K562 (cell line): ENCODE measurements around the gene ACAP2. TPM values are rescaled to one million over a fixed set of nuclear protein-coding genes. Genes with fewer than 3 reads are reported as not detected.

ENCODE experiments used
- BCL6 ChIP-seq: fragments of 250-450 bp; sonication (Bioruptor Pico); IDR thresholded peaks from 2 replicates; pipeline ENCODE4 v1.4.0; 2020
- BRF1 ChIP-seq: IDR thresholded peaks from 3 replicates; pipeline ENCODE4 v1.6.1; 2011; ENCODE audit warnings: borderline replicate concordance, mild to moderate bottlenecking; ENCODE audit not compliant: insufficient read length; ENCODE audit errors: extremely low read depth
- CBFA2T3 ChIP-seq: fragments of 450-650 bp; IDR thresholded peaks from 2 replicates; pipeline ENCODE4 v1.6.1; 2017
- EHMT2 ChIP-seq: fragments of 450-650 bp; IDR thresholded peaks from 2 replicates; pipeline ENCODE4 v1.6.1; 2018; ENCODE audit warnings: antibody characterized with exemption
- ETV6 ChIP-seq, 3 experiments: fragments of 150-350 bp in 1 of 3; sonication (generic) in 1 of 3; formaldehyde crosslinking in 1 of 3; IDR thresholded peaks; 2 replicates each; pipeline versions ENCODE4 v1.6.1 to v1.8.0; 2014 to 2022; ENCODE audit warnings: borderline replicate concordance in 2 of 3, low read depth in 2 of 3, antibody characterized with exemption in 1 of 3, low read length in 1 of 3, mild to moderate bottlenecking in 1 of 3, missing genetic modification reagents in 1 of 3
- GTF2E2 ChIP-seq: fragments of 200-800 bp; sonication (Bioruptor generic); IDR thresholded peaks from 2 replicates; pipeline ENCODE4 v1.6.1; 2016; ENCODE audit warnings: missing genetic modification characterization, missing compliant biosample characterization
- HMGN3 ChIP-seq: IDR thresholded peaks from 2 replicates; pipeline ENCODE4 v1.6.1; 2011; ENCODE audit warnings: borderline replicate concordance, low read depth, mild to moderate bottlenecking, mixed read lengths, low read length; ENCODE audit not compliant: insufficient read length; ENCODE audit errors: extremely low read depth
- RB1 ChIP-seq: fragments of 450-650 bp; IDR thresholded peaks from 2 replicates; pipeline ENCODE4 v1.6.1; 2017; ENCODE audit warnings: low read depth, mild to moderate bottlenecking
- RERE ChIP-seq: sonication (generic); formaldehyde crosslinking; IDR thresholded peaks from 2 replicates; pipeline ENCODE4 v1.8.0; 2023; ENCODE audit warnings: missing genetic modification reagents, mild to moderate bottlenecking, borderline replicate concordance
- SPI1 ChIP-seq: IDR thresholded peaks from 2 replicates; pipeline ENCODE4 v1.6.1; 2011; ENCODE audit warnings: low read depth, low read length, control low read depth, borderline replicate concordance
- TCF7 ChIP-seq: sonication (generic); IDR thresholded peaks from 2 replicates; pipeline ENCODE4 v1.6.1; 2016; ENCODE audit warnings: antibody characterized with exemption, borderline replicate concordance
- ZBTB11 ChIP-seq, 3 experiments: fragments of 200-800 bp in 1 of 3; fragments of 250-450 bp in 1 of 3; fragments of 450-650 bp in 1 of 3; sonication (Bioruptor Pico) in 1 of 3; sonication (Bioruptor generic) in 1 of 3; formaldehyde crosslinking in 1 of 3; IDR thresholded peaks; 2 replicates each; pipeline versions ENCODE4 v1.6.1 to v1.8.0; 2016 to 2022; ENCODE audit warnings: mild to moderate bottlenecking in 2 of 3, missing genetic modification characterization in 2 of 3, missing compliant biosample characterization in 1 of 3, moderate library complexity in 1 of 3
- ZBTB12 ChIP-seq: fragments of 250-450 bp; sonication (Bioruptor Pico); IDR thresholded peaks from 2 replicates; pipeline ENCODE4 v1.4.0; 2020
- ZNF699 ChIP-seq: fragments of 250-450 bp; sonication (Bioruptor Pico); IDR thresholded peaks from 2 replicates; pipeline ENCODE4 v1.8.0; 2021; ENCODE audit warnings: mild to moderate bottlenecking, moderate library complexity; ENCODE audit not compliant: insufficient replicate concordance
- ZNF766 ChIP-seq: fragments of 200-800 bp; sonication (Bioruptor generic); conservative IDR thresholded peaks from 2 replicates; pipeline ENCODE4 v1.6.1; 2016; ENCODE audit warnings: missing genetic modification characterization, missing compliant biosample characterization
- polyA plus RNA-seq, 8 experiments: library from polyadenylated mRNA; depleted of rRNA in 4 of 8; stranded (reverse) in 5 of 8; unstranded in 3 of 8; fragments of >200 nt; fragmentation: Nextera tagmentation in 2 of 8; fragmentation: Illumina TruSeq in 1 of 8; extraction: Ambion mirVana in 2 of 8; extraction: Trizol in 1 of 8; gene quantifications; 2 replicates each; pipeline versions ENCODE4 v1.2.1 to v1.2.3, GENCODE V29; 2011 to 2014; ENCODE audit warnings: inconsistent platforms in 1 of 8, missing spikeins in 1 of 8
- total RNA-seq, 7 experiments: library from RNA; depleted of rRNA in 6 of 7; stranded (reverse); fragments of >200 nt in 6 of 7; fragmentation: Illumina TruSeq in 2 of 7; extraction: Trizol in 2 of 7; gene quantifications; 2 replicates each; pipeline versions ENCODE4 v1.2.1 to v1.2.3, GENCODE V29; 2011 to 2021; ENCODE audit warnings: low replicate concordance in 1 of 7
- TF ChIP-seq, protein P1 (sequence below), 2 experiments: fragments of 450-650 bp in 1 of 2; sonication (generic) in 1 of 2; formaldehyde crosslinking; conservative IDR thresholded peaks; 2 replicates each; pipeline versions ENCODE4 v1.4.0 to v1.8.1; 2020 to 2022; ENCODE audit warnings: mild to moderate bottlenecking in 1 of 2, missing genetic modification reagents in 1 of 2

ACAP2 gene
- total and polyA plus RNA-seq, 9 of the 15 experiments (the other 6 are each of a cell fraction or from before 2014, with no cell fraction given) = 10.6 to 52.7 (median 34.4) TPM

GRCh38 chr3:195352895-195353488 is 89.8 kb downstream of the ACAP2 start (continued):
- TF ChIP-seq ETV6 (IDR thresholded peaks at IDR 0.05; ENCODE audit: borderline replicate concordance in 1 of 2, low read depth in 2 of 2, low read length in 1 of 2) = no peak
- TF ChIP-seq ETV6 (CRISPR knock-in tag; IDR thresholded peaks at IDR 0.05; ENCODE audit: borderline replicate concordance) = no peak
- TF ChIP-seq ZNF699 = no peak
- TF ChIP-seq SPI1 = no peak
- TF ChIP-seq ZBTB12 (CRISPR knock-in tag) = no peak
- no peak for TF ChIP-seq TCF7
- TF ChIP-seq RERE = no peak
- TF ChIP-seq BRF1 = no peak
- no peak for TF ChIP-seq RB1
- no peak for TF ChIP-seq BCL6 (CRISPR knock-in tag)
- TF ChIP-seq ZBTB11 (CRISPR knock-in tag; IDR thresholded peaks at IDR 0.05) = no peak
- TF ChIP-seq EHMT2 = no peak
- no peak for TF ChIP-seq HMGN3
- no peak; the same call in 1 of the 2 replicates for TF ChIP-seq GTF2E2 (tag)
- TF ChIP-seq, protein P1, sequence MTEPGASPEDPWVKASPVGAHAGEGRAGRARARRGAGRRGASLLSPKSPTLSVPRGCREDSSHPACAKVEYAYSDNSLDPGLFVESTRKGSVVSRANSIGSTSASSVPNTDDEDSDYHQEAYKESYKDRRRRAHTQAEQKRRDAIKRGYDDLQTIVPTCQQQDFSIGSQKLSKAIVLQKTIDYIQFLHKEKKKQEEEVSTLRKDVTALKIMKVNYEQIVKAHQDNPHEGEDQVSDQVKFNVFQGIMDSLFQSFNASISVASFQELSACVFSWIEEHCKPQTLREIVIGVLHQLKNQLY (CRISPR knock-in tag; conservative IDR thresholded peaks at IDR 0.05) = no peak
- no peak; the same call in 1 of the 2 replicates for TF ChIP-seq ZNF766 (CRISPR knock-in tag)
- no peak for TF ChIP-seq CBFA2T3
